Adrenal gland (tissue), 12 donors: ENCODE data around the gene OPCML. TPM values are rescaled to one million over a fixed set of nuclear protein-coding genes. Genes with fewer than 3 reads are reported as not detected.

Experiments
- DNase-seq, 7 donors: peaks; one replicate each; pipeline ENCODE4 v3.0.0-alpha.2; 2019 to 2020
- H3K27ac ChIP-seq, 5 donors: fragments of 200-600 bp; sonication (generic) in 4 of 5; 1 replicate in 3 of 5; 2 replicates in 2 of 5; pipeline versions ENCODE4 v1.5.1 to v1.8.0; 2016 to 2020; ENCODE audit warnings: mild to moderate bottlenecking in 1 of 5
- H3K27me3 ChIP-seq: fragments of 200-600 bp; 2 replicates; pipeline ENCODE4 v1.8.0; 2021
- H3K36me3 ChIP-seq, 2 donors: fragments of 200-600 bp; replicated peaks in 1 of 2; 1 replicate in 1 of 2; 2 replicates in 1 of 2; pipeline versions ENCODE4 v1.5.1 to v1.8.0; 2018 to 2022
- H3K4me1 ChIP-seq, 2 donors: fragments of 200-600 bp; replicated peaks in 1 of 2; 1 replicate in 1 of 2; 2 replicates in 1 of 2; pipeline versions ENCODE4 v1.5.1 to v1.8.0; 2018 to 2021
- H3K4me3 ChIP-seq, 4 donors: fragments of 200-600 bp; sonication (generic) in 3 of 4; one replicate each; pipeline ENCODE4 v1.5.1; 2016 to 2018
- H3K9me3 ChIP-seq, 3 donors: fragments of 200-600 bp; sonication (generic) in 1 of 3; replicated peaks in 1 of 3; 1 replicate in 2 of 3; 2 replicates in 1 of 3; pipeline versions ENCODE4 v1.5.1 to v1.8.0; 2016 to 2021
- POLR2A ChIP-seq, 2 donors: fragments of 450-650 bp; IDR thresholded peaks; one replicate each; pipeline ENCODE4 v1.6.1; 2017; ENCODE audit warnings: antibody characterized with exemption in 2 of 2, mild to moderate bottlenecking in 2 of 2, moderate library complexity in 1 of 2
- WGBS, 4 donors: extraction: QIAGEN DNeasy Blood & Tissue Kit in 2 of 4; methylation state at CpG; one replicate each; pipeline versions ENCODE4 v1.1.5 to v1.1.7; 2013 to 2017; 5-methylcytosine and 5-hydroxymethylcytosine counted together
- intact Hi-C, 2 donors: fragments of 100-400 bp; cut with DNase I; formaldehyde crosslinking; loops; one replicate each; pipeline versions ENCODE4 v1.14.1 to v1.15.0; 2022 to 2023
- polyA plus RNA-seq, 3 donors: library from polyadenylated mRNA; stranded (reverse); fragments of 200-250 nt in 2 of 3; fragments of 350-450 nt in 1 of 3; fragmentation: Illumina TruSeq in 1 of 3; extraction: RNeasy Lipid Tissue Mini Kit (QIAGEN cat#74804) in 1 of 3; gene quantifications; one replicate each; pipeline ENCODE4 v1.2.3, GENCODE V29; 2013 to 2014
- total RNA-seq, 9 donors: library from RNA; depleted of rRNA in 4 of 9; stranded (reverse); fragments of >200 nt in 4 of 9; fragments of 120-200 nt in 1 of 9; fragmentation: NEBNext Ultra II Directional in 1 of 9; extraction: Animal tissue kit (Norgen Biotek cat#: 25700) in 1 of 9; gene quantifications; one replicate each; pipeline versions ENCODE4 v1.1.0 to v1.2.4, GENCODE V29; 2013 to 2023
- TF ChIP-seq, protein P1 (sequence below), 6 experiments: fragments of 450-650 bp in 4 of 6; fragments of 200-600 bp in 2 of 6; sonication (generic) in 1 of 6; IDR thresholded peaks; 1 replicate in 5 of 6; 2 replicates in 1 of 6; pipeline versions ENCODE4 v1.5.1 to v1.8.0; 2016 to 2021; ENCODE audit warnings: antibody characterized with exemption in 6 of 6, mild to moderate bottlenecking in 2 of 6, moderate library complexity in 1 of 6
- donor health status: healthy with polysubstance abuse.
- donor health status: Bipolar disorder and iron deficiency.
- donor health status: DM: yes; HTN: yes; CAD: no.
- donor health status: DM: no; HTN: no; CAD: no.
- donor health status: DM: no; HTN: no; CAD: no.
- donor health status: DM: yes; HTN: yes; CAD: no.

Gene OPCML
- total and polyA plus RNA-seq, 12 donors, result 0.10 to 5.5 (median 0.72) TPM; not detected in 5

DNA sequence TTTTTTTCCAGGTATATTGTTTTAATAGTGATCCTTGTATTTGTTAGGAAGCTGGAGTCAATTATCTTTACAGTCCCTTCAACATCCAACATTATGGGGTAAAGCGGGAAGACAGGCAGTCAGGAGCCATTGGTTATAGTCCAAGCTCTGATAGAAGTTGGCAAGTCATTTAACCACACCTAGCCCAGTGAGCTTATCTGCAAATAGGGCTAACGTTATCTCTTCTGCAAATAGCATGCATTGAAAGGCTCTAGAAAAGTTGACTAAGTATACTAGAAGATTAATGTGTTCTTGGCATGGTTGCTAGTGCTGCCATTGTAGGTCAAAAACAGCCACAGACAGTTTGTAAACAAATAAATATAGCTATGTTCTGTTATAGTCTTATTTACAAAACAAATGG lies 520.7 kb downstream of the OPCML start:
- 48 to 55% (median 53%) methylated on average over 2 of the region's 2 CpGs for WGBS, 4 donors
- Histone ChIP-seq H3K27ac (no peak overlapping the region), H3K4me1 (no peaks in the 10 kb centered on the region), H3K27me3 (no peaks in the 10 kb centered on the region), H3K4me3 (no peak overlapping the region), H3K36me3 (no peaks in the 10 kb centered on the region), H3K9me3 (no peaks in the 10 kb centered on the region)
- TF ChIP-seq, protein P1, sequence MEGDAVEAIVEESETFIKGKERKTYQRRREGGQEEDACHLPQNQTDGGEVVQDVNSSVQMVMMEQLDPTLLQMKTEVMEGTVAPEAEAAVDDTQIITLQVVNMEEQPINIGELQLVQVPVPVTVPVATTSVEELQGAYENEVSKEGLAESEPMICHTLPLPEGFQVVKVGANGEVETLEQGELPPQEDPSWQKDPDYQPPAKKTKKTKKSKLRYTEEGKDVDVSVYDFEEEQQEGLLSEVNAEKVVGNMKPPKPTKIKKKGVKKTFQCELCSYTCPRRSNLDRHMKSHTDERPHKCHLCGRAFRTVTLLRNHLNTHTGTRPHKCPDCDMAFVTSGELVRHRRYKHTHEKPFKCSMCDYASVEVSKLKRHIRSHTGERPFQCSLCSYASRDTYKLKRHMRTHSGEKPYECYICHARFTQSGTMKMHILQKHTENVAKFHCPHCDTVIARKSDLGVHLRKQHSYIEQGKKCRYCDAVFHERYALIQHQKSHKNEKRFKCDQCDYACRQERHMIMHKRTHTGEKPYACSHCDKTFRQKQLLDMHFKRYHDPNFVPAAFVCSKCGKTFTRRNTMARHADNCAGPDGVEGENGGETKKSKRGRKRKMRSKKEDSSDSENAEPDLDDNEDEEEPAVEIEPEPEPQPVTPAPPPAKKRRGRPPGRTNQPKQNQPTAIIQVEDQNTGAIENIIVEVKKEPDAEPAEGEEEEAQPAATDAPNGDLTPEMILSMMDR (IDR thresholded peaks at IDR 0.05), result no peak
- no peak for TF ChIP-seq POLR2A (IDR thresholded peaks at IDR 0.05)
- DNase-seq, result no peak
- intact Hi-C loops, result no loop called here

DNA sequence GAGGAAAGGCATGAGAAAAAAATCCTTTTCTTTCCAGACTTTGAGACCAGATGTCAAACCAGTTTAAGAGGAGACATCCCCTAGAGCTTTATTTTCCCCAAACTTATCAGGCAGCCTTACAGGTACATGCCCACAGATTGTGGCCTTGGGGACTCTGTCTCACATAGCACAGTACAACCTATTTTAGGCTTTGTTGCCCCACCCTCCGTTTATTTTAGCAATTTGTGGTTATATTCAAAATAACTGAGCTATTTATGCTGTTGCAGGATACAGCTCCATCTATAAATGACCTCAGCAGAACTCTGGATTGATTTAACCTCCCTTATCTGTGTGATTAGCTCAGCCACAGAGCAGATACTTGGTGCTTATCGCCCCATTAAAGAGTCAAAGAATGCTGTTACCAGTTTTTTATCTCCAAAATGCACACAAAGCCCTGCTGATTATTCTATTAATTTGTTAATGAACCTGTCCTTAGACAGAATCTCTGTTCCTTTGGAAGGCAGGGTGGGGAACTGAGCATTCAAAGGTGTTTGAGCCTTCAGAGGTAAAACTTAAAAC lies 525.2 kb downstream of the OPCML start:
- no peak overlapping the region for H3K27ac ChIP-seq
- no peak overlapping the region for H3K4me3 ChIP-seq
- no peaks in the 10 kb centered on the region for H3K36me3 ChIP-seq
- H3K27me3 ChIP-seq, result no peaks in the 10 kb centered on the region
- WGBS, 4 donors, result 32 to 59% (median 52%) methylated on average over 2 of the region's 2 CpGs
- TF ChIP-seq, protein P1 (IDR thresholded peaks at IDR 0.05), result no peak
- TF ChIP-seq POLR2A (IDR thresholded peaks at IDR 0.05), result no peak
- DNase-seq, result no peak
- intact Hi-C loops, result no loop called here
- H3K9me3 ChIP-seq, result no peaks in the 10 kb centered on the region
- H3K4me1 ChIP-seq, result no peaks in the 10 kb centered on the region

DNA sequence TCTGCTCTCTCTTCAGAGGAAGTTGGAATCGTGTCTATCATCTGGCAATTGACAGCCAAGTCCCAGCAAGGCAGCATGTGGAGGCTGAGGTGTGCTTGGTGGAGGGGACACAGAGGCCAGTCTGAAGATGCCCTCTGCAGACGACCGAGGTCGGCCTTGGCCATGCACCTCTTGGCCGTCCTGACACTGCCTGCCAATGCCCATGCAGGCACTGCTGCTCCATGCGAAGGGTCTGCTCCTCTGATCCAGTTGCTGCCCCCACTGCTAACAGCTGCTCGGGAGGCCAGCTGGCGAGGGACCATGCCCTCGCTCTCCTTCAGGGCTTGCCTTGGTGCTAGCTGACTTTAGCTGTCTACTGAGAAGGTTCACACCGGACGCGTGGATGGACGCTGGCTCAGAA lies 527.9 kb downstream of the OPCML start:
- Histone ChIP-seq H3K27me3 (no peaks in the 10 kb centered on the region), H3K9me3 (no peaks in the 10 kb centered on the region), H3K36me3 (no peaks in the 10 kb centered on the region), H3K4me3 (no peak overlapping the region), H3K4me1 (no peaks in the 10 kb centered on the region), H3K27ac (no peak overlapping the region)
- no peak for DNase-seq
- TF ChIP-seq, protein P1 (IDR thresholded peaks at IDR 0.05), result no peak
- no peak for TF ChIP-seq POLR2A (IDR thresholded peaks at IDR 0.05)
- intact Hi-C loops, result no loop called here
- WGBS, 4 donors, result 77 to 83% (median 80%) methylated on average over 7 to 13 of the region's 13 CpGs

- Histone ChIP-seq H3K4me1 (no peaks in the 10 kb centered on the region), H3K27me3 (no peaks in the 10 kb centered on the region), H3K4me3 (no peak overlapping the region), H3K36me3 (no peaks in the 10 kb centered on the region), H3K9me3 (no peaks in the 10 kb centered on the region), H3K27ac (no peak overlapping the region)
- WGBS, 4 donors, result 50 to 62% (median 57%) methylated on average over 12 of the region's 12 CpGs
- DNase-seq, result peak in 2 of 7 donors; percentile 4 to 15
- no peak for TF ChIP-seq POLR2A (IDR thresholded peaks at IDR 0.05)
- TF ChIP-seq, protein P1 (IDR thresholded peaks at IDR 0.05), result no peak
- intact Hi-C loops, result no loop called here
These were observed 532.8 kb downstream of the OPCML start for GRCh38 chr11:132999516-132999915.
